Colonic mucosa (tissue), 4 donors: Measurements from ENCODE around the gene UBAP2L. TPM values are rescaled to one million over a fixed set of nuclear protein-coding genes. Genes with fewer than 3 reads are reported as not detected.

ENCODE experiments used
- DNase-seq: peaks from one replicate; pipeline ENCODE4 v3.0.0-alpha.2; 2020
- H3K27ac ChIP-seq: fragments of 200-600 bp; one replicate; pipeline ENCODE4 v1.8.0; 2021
- H3K27me3 ChIP-seq: fragments of 200-600 bp; one replicate; pipeline ENCODE4 v1.8.0; 2021
- H3K36me3 ChIP-seq: fragments of 200-600 bp; one replicate; pipeline ENCODE4 v1.8.0; 2021
- H3K4me1 ChIP-seq: fragments of 200-600 bp; one replicate; pipeline ENCODE4 v1.8.0; 2021; ENCODE audit warnings: mild to moderate bottlenecking
- H3K4me3 ChIP-seq: fragments of 200-600 bp; one replicate; pipeline ENCODE4 v1.8.0; 2021
- H3K9ac ChIP-seq, 2 donors: one replicate each; pipeline ENCODE4 v1.7.0; 2013; ENCODE audit warnings: control low read depth in 2 of 2, low read depth in 2 of 2, low read length in 2 of 2
- H3K9me3 ChIP-seq: fragments of 200-600 bp; one replicate; pipeline ENCODE4 v1.8.0; 2021
- CTCF ChIP-seq: fragments of 200-600 bp; IDR thresholded peaks from one replicate; pipeline ENCODE4 v1.8.0; 2022; ENCODE audit warnings: antibody characterized with exemption, mild to moderate bottlenecking
- intact Hi-C: fragments of 100-400 bp; cut with DNase I; formaldehyde crosslinking; loops from one replicate; pipeline ENCODE4 v1.14.1; 2022
- total RNA-seq, 2 donors: library from RNA; stranded (reverse); fragmentation: NEBNext Ultra II Directional in 1 of 2; extraction: Animal tissue kit (Norgen Biotek cat#: 25700) in 1 of 2; gene quantifications; one replicate each; pipeline ENCODE4 v1.2.1, GENCODE V29; 2021
- donor health status: healthy.
- donor health status: DM: no; HTN: no; CAD: no.
- donor health status: DM: no; HTN: no; CAD: no.

UBAP2L gene
- total RNA-seq, 2 donors from 2014 or later: 84.8 to 102 TPM

- Histone ChIP-seq H3K9me3 (no peaks in the 10 kb centered on the region), H3K4me1 (no peaks in the 10 kb centered on the region), H3K9ac (no peak overlapping the region), H3K27me3 (no peaks in the 10 kb centered on the region), H3K27ac (no peak overlapping the region), H3K36me3 (peaks cover 13% of the 10 kb centered on the region), H3K4me3 (no peak overlapping the region)
- no peak for DNase-seq
- intact Hi-C loops: loop anchor here (10.0 kb wide), 1 partner anchor 70 kb away; the partner anchor contains the start of gene TPM3
- no peak for TF ChIP-seq CTCF
Measured at GRCh38 chr1:154264454-154264853, 43.7 kb downstream of the UBAP2L start.

GRCh38 chr1:154265586-154265985 lies 44.8 kb downstream of the UBAP2L start:
- H3K27ac ChIP-seq: no peak overlapping the region
- no peak for DNase-seq

GRCh38 chr1:154270833-154271232 lies 50.1 kb downstream of the UBAP2L start:
- no peak for TF ChIP-seq CTCF
- H3K9ac ChIP-seq: no peak overlapping the region
- no peaks in the 10 kb centered on the region for H3K9me3 ChIP-seq
- H3K4me1 ChIP-seq: no peaks in the 10 kb centered on the region
- intact Hi-C loops: no loop called here
- H3K36me3 ChIP-seq: no peaks in the 10 kb centered on the region
- no peak overlapping the region for H3K27ac ChIP-seq
- no peaks in the 10 kb centered on the region for H3K27me3 ChIP-seq
- no peak for DNase-seq
- H3K4me3 ChIP-seq: no peak overlapping the region

More at GRCh38 chr1:154265586-154265985, 44.8 kb downstream of the UBAP2L start:
- no peaks in the 10 kb centered on the region for H3K27me3 ChIP-seq
- no peak overlapping the region for H3K4me3 ChIP-seq
- TF ChIP-seq CTCF: no peak
- intact Hi-C loops: loop anchor here (10.0 kb wide), 1 partner anchor 71 kb away; the partner anchor contains the start of gene TPM3
- H3K4me1 ChIP-seq: no peaks in the 10 kb centered on the region
- H3K9ac ChIP-seq: no peak overlapping the region
- H3K9me3 ChIP-seq: no peaks in the 10 kb centered on the region
- peaks cover 13% of the 10 kb centered on the region for H3K36me3 ChIP-seq

GRCh38 chr1:154272217-154272998 lies 51.7 kb downstream of the UBAP2L start, which contains the start of gene HAX1:
HAX1 (plus strand) TSS chr1:154272629; CDS start chr1:154272724, 95 bp downstream.
- H3K4me1 ChIP-seq: no peaks in the 10 kb centered on the region
- peak within 1 kb of the TSS; percentile 78 for H3K27ac ChIP-seq
- H3K36me3 ChIP-seq: no peaks in the 10 kb centered on the region
- H3K27me3 ChIP-seq: no peaks in the 10 kb centered on the region
- peak within 1 kb of the TSS; percentile 78 for H3K4me3 ChIP-seq
- peak; percentile 58 for TF ChIP-seq CTCF
- no peaks in the 10 kb centered on the region for H3K9me3 ChIP-seq
- intact Hi-C loops: no loop called here
- peak within 1 kb of the TSS; percentile 92 to 93 for H3K9ac ChIP-seq
- peak; percentile 96 for DNase-seq

- Histone ChIP-seq H3K9ac (peak overlapping the region; percentile 92 to 93), H3K27me3 (no peaks in the 10 kb centered on the region), H3K4me1 (no peaks in the 10 kb centered on the region), H3K4me3 (peak overlapping the region; percentile 78), H3K27ac (peak overlapping the region; percentile 78), H3K36me3 (no peaks in the 10 kb centered on the region), H3K9me3 (no peaks in the 10 kb centered on the region)
- intact Hi-C loops: no loop called here
- no peak for TF ChIP-seq CTCF
- no peak for DNase-seq
Measured at GRCh38 chr1:154272999-154273563, 52.3 kb downstream of the UBAP2L start.
